ENCODE results near the gene ITSN1.

- TF ChIP-seq POLR2AphosphoS5 (IDR thresholded peaks at IDR 0.05; ENCODE audit: low read depth, low read length) (no peak), TAF1 (IDR thresholded peaks at IDR 0.05; ENCODE audit: borderline replicate concordance, insufficient read depth, low read length) (no peak)
- TF ChIP-seq, protein P1, sequence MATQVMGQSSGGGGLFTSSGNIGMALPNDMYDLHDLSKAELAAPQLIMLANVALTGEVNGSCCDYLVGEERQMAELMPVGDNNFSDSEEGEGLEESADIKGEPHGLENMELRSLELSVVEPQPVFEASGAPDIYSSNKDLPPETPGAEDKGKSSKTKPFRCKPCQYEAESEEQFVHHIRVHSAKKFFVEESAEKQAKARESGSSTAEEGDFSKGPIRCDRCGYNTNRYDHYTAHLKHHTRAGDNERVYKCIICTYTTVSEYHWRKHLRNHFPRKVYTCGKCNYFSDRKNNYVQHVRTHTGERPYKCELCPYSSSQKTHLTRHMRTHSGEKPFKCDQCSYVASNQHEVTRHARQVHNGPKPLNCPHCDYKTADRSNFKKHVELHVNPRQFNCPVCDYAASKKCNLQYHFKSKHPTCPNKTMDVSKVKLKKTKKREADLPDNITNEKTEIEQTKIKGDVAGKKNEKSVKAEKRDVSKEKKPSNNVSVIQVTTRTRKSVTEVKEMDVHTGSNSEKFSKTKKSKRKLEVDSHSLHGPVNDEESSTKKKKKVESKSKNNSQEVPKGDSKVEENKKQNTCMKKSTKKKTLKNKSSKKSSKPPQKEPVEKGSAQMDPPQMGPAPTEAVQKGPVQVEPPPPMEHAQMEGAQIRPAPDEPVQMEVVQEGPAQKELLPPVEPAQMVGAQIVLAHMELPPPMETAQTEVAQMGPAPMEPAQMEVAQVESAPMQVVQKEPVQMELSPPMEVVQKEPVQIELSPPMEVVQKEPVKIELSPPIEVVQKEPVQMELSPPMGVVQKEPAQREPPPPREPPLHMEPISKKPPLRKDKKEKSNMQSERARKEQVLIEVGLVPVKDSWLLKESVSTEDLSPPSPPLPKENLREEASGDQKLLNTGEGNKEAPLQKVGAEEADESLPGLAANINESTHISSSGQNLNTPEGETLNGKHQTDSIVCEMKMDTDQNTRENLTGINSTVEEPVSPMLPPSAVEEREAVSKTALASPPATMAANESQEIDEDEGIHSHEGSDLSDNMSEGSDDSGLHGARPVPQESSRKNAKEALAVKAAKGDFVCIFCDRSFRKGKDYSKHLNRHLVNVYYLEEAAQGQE (IDR thresholded peaks at IDR 0.05; ENCODE audit: insufficient read depth in 1 of 2, low read depth in 2 of 2, low read length in 2 of 2): no peak
These were observed 206.1 kb downstream of the ITSN1 start for GRCh38 chr21:33848249-33848953.

All from PFSK-1 (cell line).